GM19328 (cell line): ENCODE measurements around the gene NKTR.
"Not testable (repeated sequence)": the region's sequence is repeated elsewhere in the genome, so short reads cannot be mapped to it uniquely, and the experiment has no call there.

Source experiments
- ATAC-seq: cut with Tn5 transposase; IDR thresholded peaks from one replicate; pipeline ENCODE4 v1.9.1; 2021; ENCODE audit warnings: mild to moderate bottlenecking, moderate library complexity; ENCODE audit not compliant: unreplicated experiment

The NKTR gene

GRCh38 chr3:42593635-42594034 is 6.9 kb upstream of the NKTR start:
- no peak for ATAC-seq

GRCh38 chr3:42595682-42596081 is 4.8 kb upstream of the NKTR start:
- ATAC-seq, result no peak

GRCh38 chr3:42597098-42597497 is 3.4 kb upstream of the NKTR start:
- not testable (repeated sequence) for ATAC-seq

- ATAC-seq, result peak; percentile 26
Observed at GRCh38 chr3:42600958-42601675, 631 bp downstream of the NKTR start.

GRCh38 chr3:42601896-42602581 is 1.6 kb downstream of the NKTR start:
- no peak for ATAC-seq

GRCh38 chr3:42602961-42603360 is 2.5 kb downstream of the NKTR start:
- ATAC-seq, result no peak

GRCh38 chr3:42605546-42606173 is 5.2 kb downstream of the NKTR start:
- no peak for ATAC-seq

- no peak for ATAC-seq
Observed at GRCh38 chr3:42608581-42608980, 8.1 kb downstream of the NKTR start.

GRCh38 chr3:42610976-42611375 is 10.5 kb downstream of the NKTR start:
- no peak for ATAC-seq

- no peak for ATAC-seq
Observed at GRCh38 chr3:42612217-42612616, 11.7 kb downstream of the NKTR start.

GRCh38 chr3:42612928-42613327 is 12.4 kb downstream of the NKTR start:
- ATAC-seq, result no peak

- ATAC-seq, result no peak
Observed at GRCh38 chr3:42613462-42613861, 13.0 kb downstream of the NKTR start.

- ATAC-seq, result no peak
Observed at GRCh38 chr3:42631620-42632019, 31.1 kb downstream of the NKTR start.

GRCh38 chr3:42632146-42632545 is 31.7 kb downstream of the NKTR start:
- no peak for ATAC-seq

- no peak for ATAC-seq
Observed at GRCh38 chr3:42633544-42633943, 33.1 kb downstream of the NKTR start.

GRCh38 chr3:42635111-42635510 is 34.6 kb downstream of the NKTR start:
- no peak for ATAC-seq

- no peak for ATAC-seq
Observed at GRCh38 chr3:42637001-42637400, 36.5 kb downstream of the NKTR start.

GRCh38 chr3:42638339-42638842 is 37.9 kb downstream of the NKTR start:
- ATAC-seq, result no peak

GRCh38 chr3:42639192-42639591 is 38.7 kb downstream of the NKTR start:
- ATAC-seq, result no peak

- ATAC-seq, result no peak
Observed at GRCh38 chr3:42640129-42640528, 39.6 kb downstream of the NKTR start.

- no peak for ATAC-seq
Observed at GRCh38 chr3:42640771-42641370, 40.4 kb downstream of the NKTR start.
